Esophagus squamous epithelium (tissue), 4 donors: ENCODE results near the gene ATF7IP2.

Experiments used
- POLR2A ChIP-seq, 4 donors: fragments of 450-650 bp; IDR thresholded peaks; one replicate each; pipeline ENCODE4 v1.6.1; 2017; ENCODE audit warnings: antibody characterized with exemption in 4 of 4, mild to moderate bottlenecking in 4 of 4, moderate library complexity in 3 of 4
- TF ChIP-seq, protein P1 (sequence below), 6 experiments: fragments of 450-650 bp in 4 of 6; fragments of 200-600 bp in 2 of 6; sonication (generic) in 2 of 6; IDR thresholded peaks; one replicate each; pipeline ENCODE4 v1.5.1; 2016 to 2019; ENCODE audit warnings: antibody characterized with exemption in 6 of 6, mild to moderate bottlenecking in 4 of 6, moderate library complexity in 4 of 6

DNA sequence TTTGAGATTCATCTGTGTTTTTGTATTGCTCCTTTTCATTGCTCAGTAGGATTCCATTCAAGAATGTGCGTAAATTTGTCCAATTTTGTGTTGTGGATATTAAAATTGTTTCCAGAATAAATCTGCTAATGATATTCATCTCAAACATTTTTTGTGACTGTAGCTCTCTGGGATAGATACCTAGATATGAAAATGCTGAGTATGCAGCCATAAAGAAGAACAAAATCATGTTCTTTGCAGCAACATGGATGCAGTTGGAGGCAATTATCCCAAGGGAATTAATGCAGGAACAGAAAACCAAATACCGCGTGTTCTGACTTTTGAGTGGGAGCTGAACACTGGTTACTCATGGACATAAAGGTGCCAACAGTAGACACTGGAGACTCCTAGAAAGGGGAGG is 40.2 kb upstream of the ATF7IP2 start:
- TF ChIP-seq, protein P1, sequence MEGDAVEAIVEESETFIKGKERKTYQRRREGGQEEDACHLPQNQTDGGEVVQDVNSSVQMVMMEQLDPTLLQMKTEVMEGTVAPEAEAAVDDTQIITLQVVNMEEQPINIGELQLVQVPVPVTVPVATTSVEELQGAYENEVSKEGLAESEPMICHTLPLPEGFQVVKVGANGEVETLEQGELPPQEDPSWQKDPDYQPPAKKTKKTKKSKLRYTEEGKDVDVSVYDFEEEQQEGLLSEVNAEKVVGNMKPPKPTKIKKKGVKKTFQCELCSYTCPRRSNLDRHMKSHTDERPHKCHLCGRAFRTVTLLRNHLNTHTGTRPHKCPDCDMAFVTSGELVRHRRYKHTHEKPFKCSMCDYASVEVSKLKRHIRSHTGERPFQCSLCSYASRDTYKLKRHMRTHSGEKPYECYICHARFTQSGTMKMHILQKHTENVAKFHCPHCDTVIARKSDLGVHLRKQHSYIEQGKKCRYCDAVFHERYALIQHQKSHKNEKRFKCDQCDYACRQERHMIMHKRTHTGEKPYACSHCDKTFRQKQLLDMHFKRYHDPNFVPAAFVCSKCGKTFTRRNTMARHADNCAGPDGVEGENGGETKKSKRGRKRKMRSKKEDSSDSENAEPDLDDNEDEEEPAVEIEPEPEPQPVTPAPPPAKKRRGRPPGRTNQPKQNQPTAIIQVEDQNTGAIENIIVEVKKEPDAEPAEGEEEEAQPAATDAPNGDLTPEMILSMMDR (IDR thresholded peaks at IDR 0.05): no peak
- TF ChIP-seq POLR2A (IDR thresholded peaks at IDR 0.05): no peak
